Measurements from ENCODE around the gene PAGE2B.

PAGE2B gene

GRCh38 chrX:55123900-55124299 is 49.1 kb downstream of the PAGE2B start:
- TF ChIP-seq CTCF (IDR thresholded peaks at IDR 0.05; ENCODE audit: control insufficient read depth, extremely low read depth, insufficient read depth) = no peak
- H3K4me3 ChIP-seq (ENCODE audit: low read depth, low read length) = no peak overlapping the region
- DNase-seq (ENCODE audit: low read depth) = no peak

DNA sequence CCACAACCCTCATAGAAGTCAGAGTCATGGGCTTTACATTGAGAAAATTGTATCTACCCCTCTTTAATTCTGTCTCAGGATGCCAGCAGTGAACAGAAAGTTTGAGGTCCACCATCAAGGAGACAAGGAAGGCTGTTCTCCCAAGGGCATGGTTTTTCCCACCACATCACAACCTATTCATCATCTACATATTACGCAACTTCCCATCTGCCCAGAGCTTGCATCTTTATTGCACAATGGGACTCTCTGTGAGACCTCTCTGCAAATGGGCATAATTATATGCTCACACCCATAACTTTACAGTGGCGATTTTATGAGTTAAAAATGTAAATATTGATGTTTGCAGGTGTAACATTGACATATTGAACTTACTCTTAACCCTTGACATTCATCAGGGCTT is 52.9 kb downstream of the PAGE2B start:
- H3K4me3 ChIP-seq (ENCODE audit: low read depth, low read length) = no peak overlapping the region
- no peak for TF ChIP-seq CTCF (IDR thresholded peaks at IDR 0.05; ENCODE audit: control insufficient read depth, extremely low read depth, insufficient read depth)
- DNase-seq (ENCODE audit: low read depth) = no peak
